Mesodermal cell (in vitro differentiated cells): ENCODE measurements around the gene MUC20.
"Not testable (repeated sequence)": the region's sequence is repeated elsewhere in the genome, so short reads cannot be mapped to it uniquely, and the experiment has no call there.

Experiments
- H3K27ac ChIP-seq: 2 replicates; pipeline ENCODE4 v1.7.0; 2013; ENCODE audit warnings: mild to moderate bottlenecking, low read depth, low read length, moderate library complexity; ENCODE audit not compliant: severe bottlenecking
- H3K36me3 ChIP-seq: 2 replicates; pipeline ENCODE4 v1.7.1; 2013; ENCODE audit warnings: mild to moderate bottlenecking, low read length, moderate library complexity; ENCODE audit not compliant: control insufficient read depth, insufficient read depth
- H3K4me1 ChIP-seq: one replicate; pipeline ENCODE4 v1.7.1; 2013; ENCODE audit warnings: mild to moderate bottlenecking, low read length; ENCODE audit not compliant: insufficient read depth, control insufficient read depth, poor library complexity, severe bottlenecking
- H3K4me3 ChIP-seq: 2 replicates; pipeline ENCODE4 v1.7.0; 2013; ENCODE audit warnings: low read length, control low read depth, mild to moderate bottlenecking; ENCODE audit not compliant: insufficient read depth, poor library complexity, severe bottlenecking; ENCODE audit errors: extremely low read depth
- H3K9me3 ChIP-seq: 2 replicates; pipeline ENCODE4 v1.7.1; 2013; ENCODE audit warnings: mild to moderate bottlenecking, low read length, moderate library complexity; ENCODE audit not compliant: control insufficient read depth
- WGBS, 2 experiments: methylation state at CpG; one replicate each; pipeline ENCODE4 v1.1.5; 2013; ENCODE audit warnings: missing lambda C conversion rate in 2 of 2; ENCODE audit not compliant: insufficient coverage in 2 of 2; 5-methylcytosine and 5-hydroxymethylcytosine counted together

MUC20 gene

DNA sequence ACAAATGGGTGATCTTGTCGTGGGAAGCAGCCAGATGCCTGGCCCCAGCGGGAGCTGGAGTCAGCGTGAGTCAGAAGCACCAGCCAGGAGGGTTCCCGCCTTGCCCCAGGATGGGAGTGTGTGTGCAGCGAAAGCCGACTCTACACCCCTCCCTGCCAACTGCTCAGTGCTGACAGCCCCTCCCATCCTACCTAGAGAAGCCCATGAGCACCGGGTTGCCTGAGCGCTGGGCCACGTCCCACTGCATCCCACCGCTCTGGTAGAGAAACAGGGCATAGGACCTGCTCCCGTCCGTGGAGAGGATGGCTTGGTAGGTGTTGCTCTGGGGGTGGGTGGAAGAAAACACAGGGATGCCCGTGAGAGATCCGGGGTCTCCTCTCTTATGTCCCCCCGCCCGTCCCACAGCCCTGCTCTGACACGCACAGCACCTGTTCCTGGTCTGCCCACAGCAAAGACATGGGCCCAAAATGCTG, 48.1 kb downstream of the MUC20 start:
- Histone ChIP-seq H3K27ac (no peak overlapping the region), H3K9me3 (no peaks in the 10 kb centered on the region), H3K36me3 (no peaks in the 10 kb centered on the region), H3K4me1 (no peaks in the 10 kb centered on the region), H3K4me3 (no peak overlapping the region)
- WGBS, 2 experiments, result 84 to 86% methylated on average over 8 to 12 of the region's 17 CpGs

DNA sequence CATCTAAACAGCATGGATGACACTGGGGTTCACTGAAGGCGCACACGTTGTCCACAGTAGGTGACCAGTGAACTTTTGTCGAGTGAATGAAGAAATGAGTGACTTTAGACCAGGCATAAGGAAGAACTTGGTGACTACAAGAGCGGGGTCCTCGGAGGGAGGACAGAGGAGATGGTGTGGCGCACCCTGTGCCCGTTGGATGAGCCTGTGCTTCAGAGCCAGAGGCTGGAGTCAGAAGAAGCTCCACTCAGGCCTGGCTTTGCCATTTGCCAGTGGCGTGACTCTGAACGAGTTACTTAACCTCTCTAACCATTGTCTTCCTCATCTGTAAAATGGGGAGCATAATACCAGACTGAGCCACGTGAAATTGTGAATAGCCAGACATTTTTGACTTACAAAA, 48.8 kb downstream of the MUC20 start:
- Histone ChIP-seq H3K27ac (no peak overlapping the region), H3K4me3 (no peak overlapping the region), H3K9me3 (no peaks in the 10 kb centered on the region), H3K4me1 (no peaks in the 10 kb centered on the region), H3K36me3 (no peaks in the 10 kb centered on the region)
- 90 to 91% methylated on average over 8 to 10 of the region's 10 CpGs for WGBS, 2 experiments

DNA sequence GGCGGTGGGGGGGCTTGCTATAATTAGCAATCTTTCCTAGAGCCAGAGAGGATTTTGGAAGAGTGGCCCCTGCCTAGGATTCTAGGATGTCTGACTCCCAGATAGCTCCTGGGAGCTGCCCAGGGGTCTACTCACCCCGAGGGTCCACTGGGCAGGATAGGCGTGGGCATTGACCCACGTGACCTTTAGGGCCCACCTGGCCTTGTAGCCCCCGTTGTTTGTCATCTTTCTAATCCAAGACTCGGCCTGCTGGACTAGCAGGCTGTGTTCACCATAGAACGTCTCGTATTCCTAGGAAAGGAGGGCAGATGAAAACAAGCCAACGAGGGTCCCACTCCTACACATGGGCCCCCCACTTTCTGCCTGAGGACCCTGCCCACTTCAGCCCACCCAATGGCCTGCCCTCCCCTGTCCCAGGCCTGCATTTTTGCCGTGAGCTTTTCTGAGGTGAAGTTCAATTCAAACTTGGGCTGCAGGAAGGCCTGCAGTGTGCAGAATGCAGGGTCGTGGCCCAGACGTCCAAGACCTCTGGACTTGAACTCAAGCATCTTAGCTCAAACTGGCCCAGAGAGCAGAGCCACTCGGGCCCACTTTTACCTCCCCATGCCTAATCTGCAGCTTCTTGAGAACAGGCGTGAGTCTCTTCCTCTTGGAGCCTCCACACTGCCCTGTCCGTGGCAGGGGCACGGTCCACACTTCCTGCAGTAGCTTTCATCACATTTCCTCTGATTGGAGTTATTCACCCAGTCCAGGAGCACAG, 49.5 kb downstream of the MUC20 start:
- Histone ChIP-seq H3K4me3 (no peak overlapping the region), H3K36me3 (no peaks in the 10 kb centered on the region), H3K9me3 (no peaks in the 10 kb centered on the region), H3K4me1 (no peaks in the 10 kb centered on the region), H3K27ac (no peak overlapping the region)
- WGBS, 2 experiments, result 92 to 93% methylated on average over 13 to 14 of the region's 16 CpGs

DNA sequence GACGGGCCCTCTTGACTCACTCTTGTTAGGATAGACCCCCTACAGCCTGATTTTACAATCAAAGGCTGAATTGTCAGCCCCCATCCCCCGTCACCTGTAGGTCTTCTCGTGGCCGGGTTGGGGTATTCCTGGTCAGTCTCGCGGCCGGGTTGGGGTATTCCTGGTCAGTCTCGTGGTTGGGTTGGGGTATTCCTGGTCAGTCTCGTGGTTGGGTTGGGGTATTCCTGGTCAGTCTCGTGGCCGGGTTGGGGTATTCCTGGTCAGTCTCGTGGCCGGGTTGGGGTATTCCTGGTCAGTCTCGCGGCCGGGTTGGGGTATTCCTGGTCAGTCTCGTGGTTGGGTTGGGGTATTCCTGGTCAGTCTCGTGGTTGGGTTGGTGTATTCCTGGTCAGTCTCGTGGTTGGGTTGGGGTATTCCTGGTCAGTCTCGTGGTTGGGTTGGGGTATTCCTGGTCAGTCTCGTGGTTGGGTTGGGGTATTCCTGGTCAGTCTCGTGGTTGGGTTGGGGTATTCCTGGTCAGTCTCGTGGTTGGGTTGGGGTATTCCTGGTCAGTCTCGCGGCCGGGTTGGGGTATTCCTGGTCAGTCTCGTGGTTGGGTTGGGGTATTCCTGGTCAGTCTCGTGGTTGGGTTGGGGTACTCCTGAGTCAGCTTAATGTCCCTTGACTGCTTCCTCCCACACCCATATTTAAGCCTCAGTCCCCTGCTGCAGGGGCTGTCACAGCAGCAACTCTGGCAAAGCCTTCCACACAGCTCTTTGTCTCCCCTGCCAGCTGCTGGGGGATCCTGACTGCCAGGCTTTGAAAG, 50.3 kb downstream of the MUC20 start:
- not testable (repeated sequence) for H3K27ac ChIP-seq, H3K9me3 ChIP-seq, H3K36me3 ChIP-seq, H3K4me1 ChIP-seq, H3K4me3 ChIP-seq
- WGBS, 2 experiments, result 93 to 96% methylated on average over 8 of the region's 28 CpGs

DNA sequence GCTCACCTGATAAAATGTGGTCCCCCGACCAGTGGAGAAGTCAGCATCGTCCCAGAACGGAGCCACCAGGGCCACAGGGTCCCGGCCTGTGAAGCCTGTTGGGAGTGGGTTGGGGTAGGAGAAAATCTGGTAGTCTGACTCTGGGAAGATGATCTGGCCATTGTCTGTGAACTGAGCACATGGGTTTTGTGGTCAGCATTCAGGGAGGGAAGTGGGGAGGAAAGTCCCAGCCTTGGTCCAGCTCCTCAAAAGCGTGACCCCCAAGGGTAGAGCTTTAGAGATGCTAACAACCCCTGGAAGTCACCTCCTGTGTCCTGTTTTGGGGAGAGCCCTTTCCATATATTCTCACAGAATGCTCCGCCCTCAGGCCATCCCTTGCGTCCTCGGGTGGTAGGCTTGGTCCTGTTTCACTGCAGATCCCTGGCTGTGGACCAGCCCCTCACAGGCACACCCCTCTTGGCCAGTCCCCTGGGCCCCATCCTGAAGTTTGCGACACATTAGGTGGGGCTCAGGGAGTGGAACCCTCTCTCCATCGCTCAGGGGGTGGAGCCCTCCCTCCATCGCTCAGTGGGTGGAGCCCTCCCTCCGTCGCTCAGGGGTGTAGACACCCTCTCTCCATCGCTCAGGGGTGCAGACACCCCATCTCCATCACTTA, 51.0 kb downstream of the MUC20 start:
- 85 to 93% methylated on average over 4 to 10 of the region's 14 CpGs for WGBS, 2 experiments
- Histone ChIP-seq H3K36me3 (no peaks in the 10 kb centered on the region), H3K4me1 (no peaks in the 10 kb centered on the region)

DNA sequence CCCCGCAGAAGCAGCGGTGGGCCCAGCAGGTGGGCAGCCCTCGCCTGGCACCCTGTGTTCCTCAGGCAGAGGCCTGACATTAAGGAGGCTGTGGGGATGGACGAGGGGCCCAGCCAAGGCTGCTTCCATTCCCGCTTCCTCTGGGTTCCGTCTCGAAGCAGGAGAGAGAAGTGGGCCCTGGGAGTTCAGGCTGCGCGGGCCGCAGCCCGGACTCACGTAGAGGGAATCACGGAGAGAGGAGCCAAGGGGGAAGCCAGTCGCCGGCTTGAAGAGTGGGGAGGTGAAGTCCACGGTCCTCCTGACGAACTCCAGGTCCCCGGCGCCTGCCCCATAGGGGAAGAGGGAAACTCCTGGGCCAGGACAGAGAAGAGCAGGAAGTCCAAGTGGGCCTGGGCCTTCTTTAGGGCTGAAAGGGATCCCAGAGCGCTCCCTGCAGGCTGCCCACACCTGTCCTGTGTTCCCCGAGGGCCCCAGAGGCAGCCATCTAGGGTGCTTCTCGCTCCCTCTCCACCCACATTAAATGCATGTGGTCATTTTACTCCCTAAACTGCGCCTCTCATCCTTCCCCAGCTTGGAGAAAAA, 53.3 kb downstream of the MUC20 start:
- Histone ChIP-seq H3K27ac (no peak overlapping the region), H3K4me3 (no peak overlapping the region), H3K4me1 (no peaks in the 10 kb centered on the region), H3K9me3 (no peaks in the 10 kb centered on the region), H3K36me3 (no peaks in the 10 kb centered on the region)
- WGBS, 2 experiments, result 90 to 93% methylated on average over 17 to 23 of the region's 23 CpGs

More for the DNA sequence above, 51.0 kb downstream of the MUC20 start:
- Histone ChIP-seq H3K9me3 (no peaks in the 10 kb centered on the region), H3K4me3 (no peak overlapping the region), H3K27ac (no peak overlapping the region)

DNA sequence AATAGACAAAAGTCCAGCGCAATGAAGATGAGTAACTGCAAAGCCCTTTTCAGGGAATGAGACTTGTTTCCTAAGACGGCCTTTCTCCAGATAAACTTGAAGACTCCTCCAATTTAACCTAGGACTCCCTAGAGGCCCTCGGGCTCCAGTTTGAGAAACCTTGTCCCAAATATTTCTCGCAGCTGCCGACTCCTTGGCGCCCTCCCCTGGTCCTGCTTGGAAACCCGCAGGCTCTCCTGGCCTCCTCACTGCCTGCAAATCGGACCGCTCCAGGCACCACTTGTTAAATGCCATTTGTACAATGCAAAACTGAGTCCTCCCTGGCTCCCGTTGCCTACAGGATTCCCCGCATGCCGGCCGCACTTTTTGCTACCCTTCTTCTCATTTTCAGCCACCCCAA, 54.1 kb downstream of the MUC20 start:
- H3K27ac ChIP-seq, result no peak overlapping the region
- no peak overlapping the region for H3K4me3 ChIP-seq
- H3K36me3 ChIP-seq, result no peaks in the 10 kb centered on the region
- H3K9me3 ChIP-seq, result no peaks in the 10 kb centered on the region
- 30 to 34% methylated on average over 12 to 13 of the region's 13 CpGs for WGBS, 2 experiments
- no peaks in the 10 kb centered on the region for H3K4me1 ChIP-seq

DNA sequence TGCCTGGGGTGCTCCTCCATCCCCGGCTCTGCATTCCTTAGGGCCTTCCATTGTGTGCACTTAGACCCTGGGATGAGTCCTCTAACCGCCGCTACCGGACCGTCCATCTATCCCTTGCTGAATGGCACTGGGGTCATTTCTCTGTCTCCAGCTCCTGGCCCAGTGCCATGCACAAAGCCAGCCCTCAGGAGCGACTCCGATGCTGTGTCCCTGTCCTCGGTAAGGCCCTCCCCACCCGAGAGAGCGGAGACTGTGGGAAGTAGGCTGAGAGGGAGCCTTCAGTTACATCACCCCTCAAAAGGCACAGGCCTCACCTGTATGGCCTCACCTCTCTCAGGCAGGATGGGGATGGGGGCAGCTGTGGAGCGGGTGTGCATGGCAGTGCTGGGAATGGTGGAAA, 57.2 kb downstream of the MUC20 start:
- no peaks in the 10 kb centered on the region for H3K4me1 ChIP-seq
- no peak overlapping the region for H3K27ac ChIP-seq
- 91 to 95% methylated on average over 6 to 7 of the region's 11 CpGs for WGBS, 2 experiments
- H3K4me3 ChIP-seq, result no peak overlapping the region
- no peaks in the 10 kb centered on the region for H3K36me3 ChIP-seq
- H3K9me3 ChIP-seq, result no peaks in the 10 kb centered on the region

DNA sequence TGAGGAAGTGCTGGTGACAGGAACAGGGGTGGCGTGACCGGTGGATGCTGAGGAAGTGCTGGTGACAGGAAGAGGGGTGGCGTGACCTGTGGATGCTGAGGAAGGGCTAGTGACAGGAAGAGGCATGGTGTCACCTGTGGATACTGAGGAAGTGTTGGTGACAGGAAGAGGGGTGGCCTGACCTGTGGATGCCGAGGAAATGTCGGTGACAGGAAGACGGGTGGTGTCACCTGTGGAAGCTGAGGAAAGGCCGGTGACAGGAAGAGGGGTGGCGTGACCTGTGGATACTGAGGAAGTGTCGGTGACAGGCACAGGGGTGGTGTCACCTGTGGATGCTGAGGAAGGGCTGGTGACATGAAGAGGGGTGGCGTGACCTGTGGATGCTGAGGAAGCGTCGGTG, 60.5 kb downstream of the MUC20 start:
- H3K27ac ChIP-seq, H3K4me3 ChIP-seq, H3K9me3 ChIP-seq, H3K4me1 ChIP-seq, H3K36me3 ChIP-seq: not testable (repeated sequence)
- WGBS, 2 experiments, result 94% methylated on average over 7 to 8 of the region's 12 CpGs
